GM18526 (cell line): Measurements from ENCODE around the gene CFAP91.

Experiments
- POLR2A ChIP-seq: IDR thresholded peaks from 3 replicates; pipeline ENCODE4 v1.6.1; 2011; ENCODE audit not compliant: insufficient read length; ENCODE audit errors: extremely low read depth

CFAP91 gene

DNA sequence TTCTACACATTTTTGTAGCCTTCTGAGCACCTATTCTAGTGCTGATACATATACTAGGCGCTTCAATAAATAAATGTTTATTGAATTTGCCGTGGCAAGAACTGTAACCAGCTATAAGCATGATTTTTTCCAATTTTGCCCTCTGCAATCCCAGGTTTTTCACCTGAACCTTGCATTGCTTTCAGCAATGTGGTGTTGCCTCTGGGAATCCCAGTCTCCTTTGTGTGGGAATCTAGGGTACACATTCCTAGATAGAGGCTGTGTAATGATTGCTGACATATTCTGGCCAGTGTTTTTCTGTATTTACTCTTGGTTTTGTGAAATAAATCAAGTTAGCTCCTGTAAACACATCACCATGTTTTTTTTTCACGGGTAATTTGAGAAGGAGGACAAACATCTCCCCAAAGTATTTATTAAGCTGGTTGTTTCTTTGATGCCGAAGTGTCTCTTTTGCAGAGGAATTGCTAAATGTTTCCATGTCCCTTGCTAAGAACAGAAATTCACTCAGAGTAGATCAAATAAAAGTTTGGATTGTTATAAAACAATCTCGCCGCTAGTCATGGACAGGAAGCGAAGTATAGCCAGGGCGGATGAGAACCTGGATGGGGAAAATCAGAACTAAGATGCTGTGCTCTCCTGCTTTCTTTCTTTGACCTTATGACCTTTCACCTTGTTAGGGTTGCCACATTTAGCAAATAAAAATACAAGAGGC is 1.2 kb downstream of the CFAP91 start:
- TF ChIP-seq POLR2A = no peak

- TF ChIP-seq POLR2A = no peak
These were observed 12.3 kb downstream of the CFAP91 start for GRCh38 chr3:119715105-119715504.

GRCh38 chr3:119716998-119717397 is 14.2 kb downstream of the CFAP91 start:
- no peak for TF ChIP-seq POLR2A

DNA sequence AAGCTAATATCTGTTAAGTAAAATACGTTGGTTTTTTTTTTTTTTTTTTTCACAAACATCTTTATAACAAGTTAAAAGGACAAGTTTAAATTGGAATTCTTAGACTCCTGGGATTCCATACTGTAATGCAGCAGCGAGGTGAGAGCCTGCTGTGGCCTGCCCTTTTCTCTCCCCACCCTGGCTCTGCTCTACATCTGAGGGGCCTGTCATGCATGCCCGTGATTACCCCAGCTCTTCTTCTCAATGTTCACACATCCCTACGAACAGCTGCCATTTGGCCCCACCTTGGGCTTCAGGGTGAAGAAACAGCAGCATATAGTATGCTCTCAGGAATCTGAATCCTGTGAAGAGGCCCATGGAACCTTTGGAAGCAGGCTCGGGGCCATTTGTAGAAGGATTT is 14.7 kb downstream of the CFAP91 start:
- TF ChIP-seq POLR2A = no peak

DNA sequence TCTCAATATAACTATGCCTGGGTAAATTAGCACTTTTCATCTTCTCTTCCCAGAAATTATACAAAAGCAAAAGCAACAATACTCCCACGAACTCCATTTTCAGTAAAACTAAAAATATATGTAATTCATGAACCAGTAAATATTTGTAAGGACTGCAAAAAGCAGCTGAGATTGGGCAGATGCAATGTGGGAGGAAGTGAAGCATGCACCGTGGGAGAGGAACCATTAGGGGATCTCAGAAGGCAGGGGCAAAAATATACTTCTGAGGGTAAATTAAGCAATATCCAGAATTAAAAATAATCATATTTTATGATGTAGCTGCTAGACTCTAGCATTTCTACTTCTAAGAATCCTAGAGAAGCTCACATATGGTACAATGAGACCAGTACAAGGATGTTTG is 20.2 kb downstream of the CFAP91 start:
- no peak for TF ChIP-seq POLR2A

- TF ChIP-seq POLR2A = no peak
These were observed 24.1 kb downstream of the CFAP91 start for GRCh38 chr3:119726909-119727308.

DNA sequence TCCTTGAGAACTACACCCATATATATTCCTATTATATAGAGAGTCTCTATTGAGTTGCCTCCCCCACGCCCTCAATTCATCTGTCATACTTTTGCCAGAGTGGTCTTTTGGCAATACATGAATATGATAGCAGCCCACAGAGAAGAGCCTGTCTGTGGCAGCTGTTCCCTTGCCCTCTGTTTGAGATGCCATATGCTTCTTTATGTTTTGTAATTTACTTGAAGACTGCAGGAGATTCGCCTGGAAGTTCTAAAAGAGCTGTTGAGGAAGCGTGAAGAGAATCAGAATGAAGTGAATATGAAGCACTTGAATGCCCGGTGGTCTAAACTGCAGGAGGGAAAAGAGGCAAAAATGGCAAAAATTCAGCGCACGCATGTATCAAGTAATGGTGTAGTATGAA is 27.2 kb downstream of the CFAP91 start:
- no peak for TF ChIP-seq POLR2A

DNA sequence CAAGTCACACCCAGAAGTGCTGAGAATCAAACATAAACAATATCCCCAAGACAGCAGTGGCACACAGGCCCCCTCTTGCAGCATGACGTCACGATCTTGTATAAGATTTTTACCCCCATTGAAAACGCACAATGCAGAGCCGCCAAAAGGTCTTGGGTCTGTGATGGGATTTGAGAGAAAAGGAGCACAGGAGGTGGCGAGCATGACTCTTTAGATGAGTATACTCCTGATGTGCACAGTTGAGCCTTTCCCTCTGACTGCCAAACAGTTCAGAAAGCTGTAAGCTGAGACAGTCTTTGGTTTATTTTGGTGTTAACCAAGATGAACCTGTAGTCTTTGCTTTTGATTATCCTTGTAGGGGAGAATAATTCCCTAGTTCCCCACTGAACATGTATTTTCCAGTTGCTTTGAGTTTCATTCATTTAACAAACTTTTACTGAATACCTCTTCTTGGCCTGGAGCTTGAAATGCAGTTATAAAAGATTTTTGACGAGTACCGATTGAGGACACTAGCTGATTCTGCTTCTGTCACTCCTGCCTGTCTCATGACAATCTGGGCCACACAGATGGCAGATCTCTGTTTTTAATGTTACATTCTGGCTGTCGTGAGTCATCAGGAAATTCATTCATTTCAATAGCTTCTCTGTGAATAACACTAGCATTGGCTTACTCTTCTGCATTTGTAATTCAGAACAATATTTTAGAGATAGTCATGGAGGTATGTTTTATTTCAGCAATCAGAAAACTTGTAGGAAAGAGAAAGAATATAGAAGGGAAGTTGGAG is 28.9 kb downstream of the CFAP91 start:
- no peak for TF ChIP-seq POLR2A

GRCh38 chr3:119733812-119734211 is 31.0 kb downstream of the CFAP91 start:
- TF ChIP-seq POLR2A = no peak

- no peak for TF ChIP-seq POLR2A
These were observed 35.9 kb downstream of the CFAP91 start for GRCh38 chr3:119738741-119739140.

- TF ChIP-seq POLR2A = no peak
These were observed 39.1 kb downstream of the CFAP91 start for GRCh38 chr3:119741657-119742590.

- TF ChIP-seq POLR2A = no peak
These were observed 41.1 kb downstream of the CFAP91 start for GRCh38 chr3:119743921-119744320.

GRCh38 chr3:119745942-119746341 is 43.1 kb downstream of the CFAP91 start:
- TF ChIP-seq POLR2A = no peak

- TF ChIP-seq POLR2A = no peak
These were observed 43.6 kb downstream of the CFAP91 start for GRCh38 chr3:119746423-119746822.

GRCh38 chr3:119747357-119747756 is 44.5 kb downstream of the CFAP91 start:
- no peak for TF ChIP-seq POLR2A

DNA sequence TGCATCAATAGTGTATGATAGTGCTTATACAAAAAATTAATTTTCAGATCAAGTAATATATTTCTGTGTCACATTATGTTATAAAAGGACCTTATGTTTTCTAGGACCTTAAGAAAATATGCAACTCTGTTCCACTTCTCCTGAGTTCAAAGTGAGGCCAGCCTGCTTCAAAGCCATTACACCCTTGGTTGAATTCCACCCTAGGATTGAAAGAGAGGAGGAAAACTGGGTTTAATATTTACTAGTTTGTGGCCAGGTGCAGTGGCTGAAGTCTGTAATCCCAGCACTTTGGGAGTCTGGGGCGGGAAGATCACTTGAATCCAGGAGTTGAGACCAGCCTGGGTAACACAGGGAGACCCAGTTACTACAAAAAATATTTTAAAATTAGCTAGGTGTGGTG is 46.2 kb downstream of the CFAP91 start:
- no peak for TF ChIP-seq POLR2A

DNA sequence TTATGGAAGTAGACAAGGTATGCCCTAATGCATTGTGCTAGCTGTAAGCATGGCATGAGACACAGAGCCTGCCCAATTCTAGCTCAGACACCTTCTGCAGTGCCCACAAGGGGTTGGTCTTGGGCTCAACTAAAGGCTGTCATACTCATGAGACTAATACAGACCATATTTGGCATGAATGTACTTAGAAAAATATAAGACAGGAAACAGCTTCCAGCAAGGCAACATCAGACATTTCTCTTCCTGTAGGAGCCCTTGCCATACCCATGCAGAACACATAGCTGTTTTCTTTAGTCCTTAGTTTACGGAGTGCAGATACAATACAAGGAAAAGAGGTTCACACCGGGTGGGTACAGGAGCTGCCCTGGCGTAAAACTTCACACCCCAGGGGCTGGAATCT is 48.6 kb downstream of the CFAP91 start:
- no peak for TF ChIP-seq POLR2A
